ENCODE results near the gene NDUFB3. TPM values are rescaled to one million over a fixed set of nuclear protein-coding genes. Genes with fewer than 3 reads are reported as not detected.

Gene NDUFB3
- total RNA-seq, 2 donors from 2014 or later, result 19.8 to 31.1 TPM

DNA sequence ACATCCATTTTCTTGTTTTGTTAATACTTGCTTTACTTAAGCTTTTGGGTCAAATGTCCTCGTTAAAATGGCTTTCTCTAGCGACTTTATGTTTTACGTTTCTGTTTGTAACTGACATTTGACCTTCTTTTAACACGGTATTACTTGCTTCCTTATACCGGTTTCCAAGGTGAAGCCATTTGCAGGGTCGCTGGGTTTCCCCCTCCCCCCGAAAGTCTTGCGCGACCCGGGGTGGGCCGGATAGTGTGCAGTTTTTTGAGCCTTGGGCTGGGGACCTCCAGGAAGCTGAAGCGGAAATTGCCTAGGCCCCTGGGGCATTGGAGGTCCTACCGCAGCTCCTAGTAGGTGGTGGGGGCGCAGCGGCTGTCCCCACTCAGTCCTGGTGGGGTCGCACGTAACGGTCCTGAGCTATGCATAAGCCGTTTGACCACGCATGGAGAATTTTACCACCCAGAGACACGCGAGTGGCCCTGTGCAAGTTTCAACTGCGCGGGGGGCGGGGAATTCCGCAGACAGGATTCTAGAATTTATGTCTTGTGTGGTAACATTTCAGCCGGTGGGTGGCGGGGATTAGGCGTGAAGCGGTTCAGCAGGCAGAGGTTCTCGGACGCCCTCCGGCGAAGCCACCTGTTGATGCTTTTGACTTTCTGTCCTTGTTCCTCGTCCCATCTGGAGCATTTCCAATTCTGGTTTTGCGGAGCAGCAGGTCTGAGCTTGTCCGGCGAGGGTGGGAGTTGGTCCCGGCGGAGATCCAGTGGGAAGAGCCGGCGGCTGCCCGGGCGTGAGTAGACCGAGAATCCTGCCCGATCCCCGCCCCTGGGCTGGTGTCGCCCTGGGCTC, 46.5 kb downstream of the NDUFB3 start:
- no peaks in the 10 kb centered on the region for H3K27me3 ChIP-seq
- intact Hi-C loops (cut with DNase I), result no loop called here
- TF ChIP-seq POLR2A (IDR thresholded peaks at IDR 0.05), result peak; percentile 28 to 85 (median 82)
- TF ChIP-seq, protein P1, sequence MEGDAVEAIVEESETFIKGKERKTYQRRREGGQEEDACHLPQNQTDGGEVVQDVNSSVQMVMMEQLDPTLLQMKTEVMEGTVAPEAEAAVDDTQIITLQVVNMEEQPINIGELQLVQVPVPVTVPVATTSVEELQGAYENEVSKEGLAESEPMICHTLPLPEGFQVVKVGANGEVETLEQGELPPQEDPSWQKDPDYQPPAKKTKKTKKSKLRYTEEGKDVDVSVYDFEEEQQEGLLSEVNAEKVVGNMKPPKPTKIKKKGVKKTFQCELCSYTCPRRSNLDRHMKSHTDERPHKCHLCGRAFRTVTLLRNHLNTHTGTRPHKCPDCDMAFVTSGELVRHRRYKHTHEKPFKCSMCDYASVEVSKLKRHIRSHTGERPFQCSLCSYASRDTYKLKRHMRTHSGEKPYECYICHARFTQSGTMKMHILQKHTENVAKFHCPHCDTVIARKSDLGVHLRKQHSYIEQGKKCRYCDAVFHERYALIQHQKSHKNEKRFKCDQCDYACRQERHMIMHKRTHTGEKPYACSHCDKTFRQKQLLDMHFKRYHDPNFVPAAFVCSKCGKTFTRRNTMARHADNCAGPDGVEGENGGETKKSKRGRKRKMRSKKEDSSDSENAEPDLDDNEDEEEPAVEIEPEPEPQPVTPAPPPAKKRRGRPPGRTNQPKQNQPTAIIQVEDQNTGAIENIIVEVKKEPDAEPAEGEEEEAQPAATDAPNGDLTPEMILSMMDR (IDR thresholded peaks at IDR 0.05), result peak in 6 of 7 experiments; percentile 22 to 65 (median 54)
- H3K27ac ChIP-seq, result peak overlapping the region; percentile 90 to 100 (median 99)
- no peaks in the 10 kb centered on the region for H3K9me3 ChIP-seq
- WGBS, 2 donors, result 0 to 1% methylated on average over 37 to 48 of the region's 48 CpGs
- no peaks in the 10 kb centered on the region for H3K36me3 ChIP-seq (replicated peaks in 1 of 2; ENCODE audit: insufficient read depth in 1 of 2, low read depth in 2 of 2)
- ATAC-seq, result peak; percentile 45
- H3K4me1 ChIP-seq, result peaks cover 58% of the 10 kb centered on the region
- H3K4me3 ChIP-seq, result peak overlapping the region; percentile 2 to 51
- DNase-seq, result peak; percentile 84 to 91 (median 87)

DNA sequence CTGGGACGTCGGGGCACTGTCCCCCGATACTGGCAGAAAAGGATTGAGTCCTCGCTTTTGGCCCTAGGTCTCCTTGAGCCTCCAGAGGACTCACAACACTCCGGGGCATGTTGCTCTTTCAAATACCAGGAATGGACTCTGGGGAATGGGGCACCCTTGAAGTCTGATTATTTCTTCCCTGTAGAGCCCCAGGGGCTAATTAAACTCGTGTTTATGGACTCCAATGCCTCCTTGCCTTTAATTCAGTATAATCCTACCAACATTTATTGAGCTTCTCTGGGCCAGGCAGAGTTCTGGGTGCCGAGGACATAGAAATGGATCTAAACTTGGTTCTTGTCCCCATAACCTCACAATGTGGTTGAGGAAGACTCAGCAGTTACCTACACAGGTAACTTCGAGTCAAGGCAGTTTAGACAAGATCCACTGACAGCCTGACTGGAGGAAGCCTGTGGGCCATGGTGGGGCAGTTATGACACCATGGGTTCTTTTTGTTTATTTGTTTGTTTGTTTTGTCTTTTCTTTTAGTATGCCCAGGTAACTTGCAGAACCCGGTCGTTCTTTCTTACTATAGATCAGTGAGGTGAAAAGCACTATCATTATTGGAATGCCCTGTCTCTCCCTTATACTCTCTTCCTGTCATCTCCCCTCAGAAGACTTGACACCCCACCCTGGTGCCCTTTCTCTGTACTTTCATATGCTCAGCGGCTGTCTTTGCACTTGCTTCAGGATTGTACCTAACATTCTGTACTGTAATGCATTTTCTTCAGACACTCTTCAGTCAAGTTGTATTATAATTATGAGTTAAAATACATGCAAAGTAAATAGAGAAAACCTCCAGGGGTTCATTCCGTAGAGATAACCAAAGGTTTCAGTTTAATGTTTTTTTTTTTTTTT, 47.4 kb downstream of the NDUFB3 start:
- intact Hi-C loops (cut with DNase I), result no loop called here
- H3K4me1 ChIP-seq, result peaks cover 65% of the 10 kb centered on the region

DNA sequence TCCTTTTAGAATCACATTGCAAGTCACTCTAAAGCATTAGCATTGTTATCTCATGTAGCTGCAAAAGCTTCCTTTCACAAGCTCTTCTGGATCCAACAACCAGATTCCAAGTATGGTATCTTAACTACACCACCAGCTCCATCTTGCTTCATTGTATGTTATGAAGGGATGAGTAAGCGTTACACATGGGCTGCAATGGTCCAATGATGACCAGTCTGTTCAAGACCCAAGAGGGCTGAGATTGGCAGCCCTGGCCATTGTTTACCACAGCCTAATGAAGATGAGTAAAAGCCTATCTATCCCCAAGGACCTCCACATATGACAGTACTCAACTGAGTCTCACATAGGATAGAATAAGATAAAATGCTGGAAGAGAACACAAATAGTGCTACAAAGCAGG, 50.5 kb downstream of the NDUFB3 start:
- 94 to 100% methylated on average over 1 of the region's 1 CpG for whole genome bisulfite sequencing, 2 donors
- intact Hi-C loops (cut with DNase I), result no loop called here
- no peak for TF ChIP-seq POLR2A (IDR thresholded peaks at IDR 0.05)
- TF ChIP-seq, protein P1 (IDR thresholded peaks at IDR 0.05), result no peak
- H3K27ac ChIP-seq, result peak overlapping the region in 3 of 4 donors; percentile 77 to 100 (median 78)
- no peak overlapping the region for H3K4me3 ChIP-seq
- no peaks in the 10 kb centered on the region for H3K36me3 ChIP-seq (replicated peaks in 1 of 2; ENCODE audit: insufficient read depth in 1 of 2, low read depth in 2 of 2)
- DNase-seq (no peak), ATAC-seq (no peak)
- H3K27me3 ChIP-seq, result no peaks in the 10 kb centered on the region
- H3K9me3 ChIP-seq, result no peaks in the 10 kb centered on the region
- peaks cover 79% of the 10 kb centered on the region for H3K4me1 ChIP-seq

More for the DNA sequence above, 47.4 kb downstream of the NDUFB3 start:
- Histone ChIP-seq H3K4me3 (peak overlapping the region; percentile 2 to 51), H3K27me3 (no peaks in the 10 kb centered on the region), H3K9me3 (no peaks in the 10 kb centered on the region), H3K27ac (peak overlapping the region; percentile 90 to 100 (median 99)), H3K36me3 (replicated peaks in 1 of 2; ENCODE audit: insufficient read depth in 1 of 2, low read depth in 2 of 2) (no peaks in the 10 kb centered on the region)
- ATAC-seq (peak; percentile 2), DNase-seq (peak in 1 of 4 donors; percentile 46)
- WGBS, 2 donors, result 6 to 11% methylated on average over 12 of the region's 12 CpGs
- TF ChIP-seq, protein P1 (IDR thresholded peaks at IDR 0.05), result no peak
- TF ChIP-seq POLR2A (IDR thresholded peaks at IDR 0.05), result no peak

DNA sequence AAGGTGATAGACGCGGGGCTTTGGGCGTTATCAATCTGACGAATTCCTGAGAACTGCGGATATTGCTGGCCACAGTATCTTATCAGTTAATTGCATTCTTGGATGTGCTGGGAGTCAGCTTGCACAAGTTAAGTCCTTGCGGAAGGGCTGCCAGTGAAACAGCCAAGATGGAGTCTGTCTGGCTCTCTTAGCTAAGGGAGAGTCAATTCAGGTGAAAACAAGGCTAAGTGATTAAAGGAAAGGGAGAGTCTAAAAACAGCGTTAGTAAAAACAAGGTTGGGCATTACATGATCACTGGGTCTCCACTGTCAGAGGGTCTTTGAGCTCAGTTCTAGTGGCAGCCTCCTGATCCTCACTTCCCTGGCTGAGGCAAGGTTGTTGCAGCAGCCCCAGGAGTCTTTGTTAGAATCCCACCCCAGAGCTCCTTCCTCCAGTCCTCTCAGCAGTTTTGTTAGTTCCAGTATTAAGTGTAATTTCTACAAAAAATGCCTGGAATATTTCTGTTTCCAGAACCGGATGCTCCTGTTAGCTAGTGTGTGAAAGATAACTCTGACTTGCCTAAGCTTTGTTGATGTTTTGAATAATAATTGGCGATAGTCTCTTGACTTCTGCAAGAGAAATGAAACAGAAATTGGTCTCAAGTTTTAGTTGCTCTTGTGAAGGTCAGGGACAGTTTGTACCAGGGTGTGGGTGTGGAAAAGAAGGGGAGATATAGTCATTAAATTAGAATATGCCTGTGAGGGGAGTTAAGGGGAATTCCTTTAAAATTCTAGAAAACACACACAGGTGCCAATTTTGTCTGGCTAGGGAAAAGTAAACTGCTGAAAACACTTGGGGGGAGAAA, 54.7 kb downstream of the NDUFB3 start:
- Histone ChIP-seq H3K4me3 (no peak overlapping the region), H3K4me1 (peaks cover 92% of the 10 kb centered on the region), H3K27ac (peak overlapping the region; percentile 46 to 100 (median 78)), H3K9me3 (no peaks in the 10 kb centered on the region), H3K27me3 (no peaks in the 10 kb centered on the region), H3K36me3 (replicated peaks in 1 of 2; ENCODE audit: insufficient read depth in 1 of 2, low read depth in 2 of 2) (no peaks in the 10 kb centered on the region)
- intact Hi-C loops (cut with DNase I), result no loop called here
- TF ChIP-seq, protein P1 (IDR thresholded peaks at IDR 0.05), result no peak
- TF ChIP-seq POLR2A (IDR thresholded peaks at IDR 0.05), result no peak
- ATAC-seq, result peak; percentile 16
- 5 to 9% methylated on average over 9 of the region's 9 CpGs for WGBS, 2 donors
- no peak for DNase-seq

Measured in body of pancreas (tissue), 4 donors.